HepG2 (cell line): ENCODE results near the gene GLRX5. TPM values are rescaled to one million over a fixed set of nuclear protein-coding genes. Genes with fewer than 3 reads are reported as not detected.

Experiments used
- DMAP1 ChIP-seq: IDR thresholded peaks from 2 replicates; pipeline ENCODE4 v1.6.1; 2016
- ERF ChIP-seq: IDR thresholded peaks from 2 replicates; pipeline ENCODE4 v1.6.1; 2018; ENCODE audit warnings: missing biosample characterization, missing genetic modification reagents
- EZH2 ChIP-seq: conservative IDR thresholded peaks from 2 replicates; pipeline ENCODE4 v1.6.1; 2012; ENCODE audit warnings: mild to moderate bottlenecking, low read depth, low read length, moderate library complexity
- HNF4A ChIP-seq: sonication (generic); formaldehyde crosslinking; IDR thresholded peaks from 2 replicates; pipeline ENCODE4 v1.4.0; 2020; ENCODE audit warnings: missing genetic modification reagents
- IKZF4 ChIP-seq: sonication (generic); formaldehyde crosslinking; IDR thresholded peaks from 2 replicates; pipeline ENCODE4 v1.5.1; 2020; ENCODE audit warnings: borderline replicate concordance, mild to moderate bottlenecking, low read depth, missing genetic modification reagents; ENCODE audit errors: not compliant biosample characterization
- KDM5B ChIP-seq: sonication (generic); formaldehyde crosslinking; IDR thresholded peaks from 2 replicates; pipeline ENCODE4 v1.4.0; 2020; ENCODE audit warnings: missing genetic modification reagents, mild to moderate bottlenecking, borderline replicate concordance
- NFE2L2 ChIP-seq: fragments of 150-350 bp; IDR thresholded peaks from 2 replicates; pipeline ENCODE4 v1.6.1; 2014; ENCODE audit warnings: low read length
- PHB2 ChIP-seq: fragments of 450-650 bp; IDR thresholded peaks from 2 replicates; pipeline ENCODE4 v1.6.1; 2018; ENCODE audit not compliant: partially characterized antibody
- RNF2 ChIP-seq: fragments of 450-650 bp; conservative IDR thresholded peaks from 2 replicates; pipeline ENCODE4 v1.6.1; 2016; ENCODE audit warnings: low read depth
- SALL1 ChIP-seq: sonication (generic); formaldehyde crosslinking; IDR thresholded peaks from 2 replicates; pipeline ENCODE4 v1.8.0; 2022; ENCODE audit warnings: mild to moderate bottlenecking, missing genetic modification reagents
- SKIL ChIP-seq: sonication (generic); formaldehyde crosslinking; IDR thresholded peaks from 2 replicates; pipeline ENCODE4 v1.8.0; 2022; ENCODE audit warnings: missing genetic modification reagents, mild to moderate bottlenecking, moderate library complexity, borderline replicate concordance
- TAF1 ChIP-seq: sonication (generic); formaldehyde crosslinking; IDR thresholded peaks from 2 replicates; pipeline ENCODE4 v1.4.0; 2020; ENCODE audit warnings: missing genetic modification reagents
- TCF12 ChIP-seq, 2 experiments: fragments of 450-650 bp in 1 of 2; sonication (generic) in 1 of 2; formaldehyde crosslinking in 1 of 2; IDR thresholded peaks; 2 replicates each; pipeline versions ENCODE4 v1.6.1 to v1.8.0; 2017 to 2022; ENCODE audit warnings: antibody characterized with exemption in 1 of 2, mild to moderate bottlenecking in 1 of 2, missing genetic modification reagents in 1 of 2, moderate library complexity in 1 of 2
- TOPORS ChIP-seq: sonication (generic); formaldehyde crosslinking; IDR thresholded peaks from 2 replicates; pipeline ENCODE4 v1.8.0; 2023; ENCODE audit warnings: mild to moderate bottlenecking, missing genetic modification reagents
- ZBTB7B ChIP-seq: sonication (generic); formaldehyde crosslinking; IDR thresholded peaks from 2 replicates; pipeline ENCODE4 v1.4.0; 2020; ENCODE audit warnings: missing genetic modification reagents
- ZNF143 ChIP-seq: sonication (generic); formaldehyde crosslinking; IDR thresholded peaks from 2 replicates; pipeline ENCODE4 v1.4.0; 2020; ENCODE audit warnings: missing genetic modification reagents
- ZNF350 ChIP-seq: sonication (generic); formaldehyde crosslinking; IDR thresholded peaks from 2 replicates; pipeline ENCODE4 v1.4.0; 2020; ENCODE audit warnings: mild to moderate bottlenecking, low read depth, missing genetic modification reagents, borderline replicate concordance
- ZNF563 ChIP-seq: sonication (generic); formaldehyde crosslinking; IDR thresholded peaks from 2 replicates; pipeline ENCODE4 v1.8.0; 2022; ENCODE audit warnings: mild to moderate bottlenecking, moderate library complexity, missing genetic modification reagents
- ZNF747 ChIP-seq: sonication (generic); formaldehyde crosslinking; IDR thresholded peaks from 2 replicates; pipeline ENCODE4 v1.8.1; 2023; ENCODE audit warnings: missing genetic modification reagents, mild to moderate bottlenecking, borderline replicate concordance
- ZNF776 ChIP-seq: sonication (generic); formaldehyde crosslinking; IDR thresholded peaks from 2 replicates; pipeline ENCODE4 v1.4.0; 2020; ENCODE audit warnings: mild to moderate bottlenecking, missing genetic modification reagents
- polyA plus RNA-seq, 8 experiments: library from polyadenylated mRNA; depleted of rRNA in 3 of 8; stranded (reverse) in 7 of 8; unstranded in 1 of 8; fragments of >200 nt; fragmentation: Illumina TruSeq in 4 of 8; extraction: Trizol in 4 of 8; gene quantifications; 2 replicates each; pipeline versions ENCODE4 v1.2.1 to v1.2.3, GENCODE V29; 2011 to 2016; ENCODE audit warnings: low read depth in 4 of 8, missing spikeins in 1 of 8, mixed read lengths in 1 of 8; ENCODE audit not compliant: insufficient read depth in 1 of 8
- total RNA-seq, 5 experiments: library from RNA; depleted of rRNA; stranded (reverse); fragments of >200 nt; fragmentation: Illumina TruSeq; extraction: Trizol; gene quantifications; 2 replicates each; pipeline ENCODE4 v1.2.3, GENCODE V29; 2016; ENCODE audit warnings: low read depth in 1 of 5
- TF ChIP-seq, protein P1 (sequence below): sonication (generic); formaldehyde crosslinking; IDR thresholded peaks from 2 replicates; pipeline ENCODE4 v1.4.0; 2020; ENCODE audit warnings: missing genetic modification reagents, borderline replicate concordance
- TF ChIP-seq, protein P2 (sequence below): sonication (generic); formaldehyde crosslinking; IDR thresholded peaks from 2 replicates; pipeline ENCODE4 v1.5.0; 2020; ENCODE audit warnings: missing genetic modification reagents
- TF ChIP-seq, protein P3 (sequence below): IDR thresholded peaks from 2 replicates; pipeline ENCODE4 v1.6.1; 2012; ENCODE audit warnings: low read depth, low read length, improper control_type of control experiment

Gene GLRX5
- total and polyA plus RNA-seq, 2 of the 13 experiments (the other 11 are each of a cell fraction or from before 2014, with no cell fraction given) = 122 to 146 TPM

GRCh38 chr14:95547626-95548327 is 12.9 kb downstream of the GLRX5 start (continued):
- TF ChIP-seq ZNF776 (CRISPR knock-in tag) = no peak
- TF ChIP-seq ZNF143 (CRISPR knock-in tag) = no peak
- no peak for TF ChIP-seq DMAP1 (CRISPR knock-in tag)
- no peak for TF ChIP-seq NFE2L2
- TF ChIP-seq, protein P1, sequence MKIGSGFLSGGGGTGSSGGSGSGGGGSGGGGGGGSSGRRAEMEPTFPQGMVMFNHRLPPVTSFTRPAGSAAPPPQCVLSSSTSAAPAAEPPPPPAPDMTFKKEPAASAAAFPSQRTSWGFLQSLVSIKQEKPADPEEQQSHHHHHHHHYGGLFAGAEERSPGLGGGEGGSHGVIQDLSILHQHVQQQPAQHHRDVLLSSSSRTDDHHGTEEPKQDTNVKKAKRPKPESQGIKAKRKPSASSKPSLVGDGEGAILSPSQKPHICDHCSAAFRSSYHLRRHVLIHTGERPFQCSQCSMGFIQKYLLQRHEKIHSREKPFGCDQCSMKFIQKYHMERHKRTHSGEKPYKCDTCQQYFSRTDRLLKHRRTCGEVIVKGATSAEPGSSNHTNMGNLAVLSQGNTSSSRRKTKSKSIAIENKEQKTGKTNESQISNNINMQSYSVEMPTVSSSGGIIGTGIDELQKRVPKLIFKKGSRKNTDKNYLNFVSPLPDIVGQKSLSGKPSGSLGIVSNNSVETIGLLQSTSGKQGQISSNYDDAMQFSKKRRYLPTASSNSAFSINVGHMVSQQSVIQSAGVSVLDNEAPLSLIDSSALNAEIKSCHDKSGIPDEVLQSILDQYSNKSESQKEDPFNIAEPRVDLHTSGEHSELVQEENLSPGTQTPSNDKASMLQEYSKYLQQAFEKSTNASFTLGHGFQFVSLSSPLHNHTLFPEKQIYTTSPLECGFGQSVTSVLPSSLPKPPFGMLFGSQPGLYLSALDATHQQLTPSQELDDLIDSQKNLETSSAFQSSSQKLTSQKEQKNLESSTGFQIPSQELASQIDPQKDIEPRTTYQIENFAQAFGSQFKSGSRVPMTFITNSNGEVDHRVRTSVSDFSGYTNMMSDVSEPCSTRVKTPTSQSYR (CRISPR knock-in tag) = no peak; the same call in 1 of the 2 replicates
- TF ChIP-seq SKIL (CRISPR knock-in tag) = peak; percentile 92
- peak; percentile 25; the same call in 1 of the 2 replicates for TF ChIP-seq TAF1 (CRISPR knock-in tag)
- no peak for TF ChIP-seq IKZF4 (CRISPR knock-in tag)
- TF ChIP-seq TCF12 (IDR thresholded peaks at IDR 0.05) = no peak
- peak; percentile 56; the same call in 1 of the 2 replicates for TF ChIP-seq TCF12 (CRISPR knock-in tag; IDR thresholded peaks at IDR 0.05)
- no peak for TF ChIP-seq TOPORS (CRISPR knock-in tag)
- TF ChIP-seq ERF (CRISPR knock-in tag) = no peak
- no peak for TF ChIP-seq EZH2
- peak; percentile 61; the same call in 1 of the 2 replicates for TF ChIP-seq ZNF350 (CRISPR knock-in tag)
- no peak for TF ChIP-seq KDM5B (CRISPR knock-in tag)
- TF ChIP-seq ZBTB7B (CRISPR knock-in tag) = peak; percentile 68
- TF ChIP-seq SALL1 (CRISPR knock-in tag) = peak; percentile 95
- no peak for TF ChIP-seq RNF2
- no peak for TF ChIP-seq ZNF563 (CRISPR knock-in tag)
- TF ChIP-seq, protein P2, sequence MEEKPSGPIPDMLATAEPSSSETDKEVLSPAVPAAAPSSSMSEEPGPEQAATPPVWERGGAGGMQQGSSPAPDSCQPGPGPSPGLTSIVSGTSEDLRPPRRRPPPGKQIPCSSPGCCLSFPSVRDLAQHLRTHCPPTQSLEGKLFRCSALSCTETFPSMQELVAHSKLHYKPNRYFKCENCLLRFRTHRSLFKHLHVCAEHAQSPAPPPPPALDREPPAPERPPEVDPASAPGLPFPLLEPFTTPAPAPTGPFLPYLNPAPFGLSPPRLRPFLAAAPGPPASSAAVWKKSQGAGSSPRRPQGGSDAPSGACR (CRISPR knock-in tag) = no peak
- TF ChIP-seq, protein P3, sequence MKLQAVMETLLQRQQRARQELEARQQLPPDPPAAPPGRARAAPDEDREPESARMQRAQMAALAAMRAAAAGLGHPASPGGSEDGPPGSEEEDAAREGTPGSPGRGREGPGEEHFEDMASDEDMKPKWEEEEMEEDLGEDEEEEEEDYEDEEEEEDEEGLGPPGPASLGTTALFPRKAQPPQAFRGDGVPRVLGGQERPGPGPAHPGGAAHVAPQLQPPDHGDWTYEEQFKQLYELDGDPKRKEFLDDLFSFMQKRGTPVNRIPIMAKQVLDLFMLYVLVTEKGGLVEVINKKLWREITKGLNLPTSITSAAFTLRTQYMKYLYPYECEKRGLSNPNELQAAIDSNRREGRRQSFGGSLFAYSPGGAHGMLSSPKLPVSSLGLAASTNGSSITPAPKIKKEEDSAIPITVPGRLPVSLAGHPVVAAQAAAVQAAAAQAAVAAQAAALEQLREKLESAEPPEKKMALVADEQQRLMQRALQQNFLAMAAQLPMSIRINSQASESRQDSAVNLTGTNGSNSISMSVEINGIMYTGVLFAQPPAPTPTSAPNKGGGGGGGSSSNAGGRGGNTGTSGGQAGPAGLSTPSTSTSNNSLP = peak; percentile 22; the same call in 1 of the 2 replicates
- TF ChIP-seq PHB2 = no peak
- TF ChIP-seq ZNF747 (CRISPR knock-in tag) = no peak
- TF ChIP-seq HNF4A = peak; percentile 91
